Panc1 (cell line): ENCODE results near the gene MTRF1L.

Experiments
- CTCF ChIP-seq: fragments of 450-650 bp; IDR thresholded peaks from 2 replicates; pipeline ENCODE4 v1.5.1; 2017; ENCODE audit warnings: mild to moderate bottlenecking
- POLR2AphosphoS5 ChIP-seq: IDR thresholded peaks from 2 replicates; pipeline ENCODE4 v1.6.1; 2012; ENCODE audit warnings: mild to moderate bottlenecking, low read depth, low read length, moderate library complexity

GRCh38 chr6:153016846-153017245 is 14.3 kb upstream of the MTRF1L start:
- TF ChIP-seq POLR2AphosphoS5 (no peak), CTCF (no peak)
